Activated CD4-positive, alpha-beta T cell treated with anti-CD3 and anti-CD28 coated beads, Interleukin-2, amount 50 U/mL, for 1 hour (primary cell): Measurements from ENCODE around the gene DMC1.
A peak's percentile ranks its signal among the peaks of the same experiment; 100 is the strongest.

ENCODE experiments used
- DNase-seq: peaks from one replicate; pipeline ENCODE4 v3.0.0-alpha.2; 2020

Gene DMC1

GRCh38 chr22:38566726-38567504 is 3.1 kb downstream of the DMC1 start:
- no peak for DNase-seq

- DNase-seq, result no peak
Measured at GRCh38 chr22:38565441-38565840, 4.5 kb downstream of the DMC1 start.

GRCh38 chr22:38564669-38565068 is 5.3 kb downstream of the DMC1 start:
- no peak for DNase-seq

GRCh38 chr22:38554281-38554680 is 15.7 kb downstream of the DMC1 start:
- no peak for DNase-seq

- DNase-seq, result no peak
Measured at GRCh38 chr22:38549101-38549894, 20.7 kb downstream of the DMC1 start.

GRCh38 chr22:38540701-38541100 is 29.3 kb downstream of the DMC1 start:
- DNase-seq, result no peak

- no peak for DNase-seq
Measured at GRCh38 chr22:38531251-38531938, 38.6 kb downstream of the DMC1 start.

GRCh38 chr22:38524429-38524828 is 45.6 kb downstream of the DMC1 start:
- no peak for DNase-seq

- DNase-seq, result no peak
Measured at GRCh38 chr22:38523479-38523878, 46.5 kb downstream of the DMC1 start.

- DNase-seq, result no peak
Measured at GRCh38 chr22:38523029-38523428, 47.0 kb downstream of the DMC1 start.

GRCh38 chr22:38519453-38520250 is 50.3 kb downstream of the DMC1 start:
- no peak for DNase-seq

- no peak for DNase-seq
Measured at GRCh38 chr22:38518620-38519019, 51.4 kb downstream of the DMC1 start.

- DNase-seq, result peak; percentile 32
Measured at GRCh38 chr22:38513063-38513462, 56.9 kb downstream of the DMC1 start.

- no peak for DNase-seq
Measured at GRCh38 chr22:38510416-38510970, 59.5 kb downstream of the DMC1 start.

- peak; percentile 93 for DNase-seq
Measured at GRCh38 chr22:38506118-38506962, 63.6 kb downstream of the DMC1 start, which contains the start of gene DDX17. TSS of gene DDX17 (minus strand) at chr22:38506311.

- peak; percentile 62 for DNase-seq
Measured at GRCh38 chr22:38505541-38506117, 64.4 kb downstream of the DMC1 start.

- DNase-seq, result peak; percentile 55
Measured at GRCh38 chr22:38504731-38505540, 65.0 kb downstream of the DMC1 start.

GRCh38 chr22:38503021-38503420 is 67.0 kb downstream of the DMC1 start:
- DNase-seq, result no peak

- no peak for DNase-seq
Measured at GRCh38 chr22:38501797-38502672, 67.9 kb downstream of the DMC1 start.
